OCI-LY1 (cell line): ENCODE data around the gene ADCY2.

Experiments
- H2AFZ ChIP-seq: fragments of 200-600 bp; sonication (generic), shearing (Covaris generic); 2 replicates; pipeline ENCODE4 v1.6.0; 2014; ENCODE audit warnings: antibody characterized with exemption, mild to moderate bottlenecking, low read length
- H3F3A ChIP-seq: fragments of 200-600 bp; sonication (generic), shearing (Covaris generic); 2 replicates; pipeline ENCODE4 v1.6.0; 2014; ENCODE audit warnings: mild to moderate bottlenecking, antibody characterized with exemption, low read length, moderate library complexity; ENCODE audit not compliant: insufficient read depth
- H3K27ac ChIP-seq: fragments of 200-600 bp; sonication (generic); 2 replicates; pipeline ENCODE4 v1.5.1; 2014; ENCODE audit warnings: low read length, mixed run types, mild to moderate bottlenecking, low read depth; ENCODE audit not compliant: poor library complexity, severe bottlenecking
- H3K27me3 ChIP-seq: fragments of 200-600 bp; sonication (generic); 2 replicates; pipeline ENCODE4 v1.6.0; 2014; ENCODE audit warnings: antibody characterized with exemption, mild to moderate bottlenecking, low read length, moderate library complexity; ENCODE audit not compliant: insufficient read depth
- H3K36me3 ChIP-seq: fragments of 200-600 bp; sonication (generic); 2 replicates; pipeline ENCODE4 v1.6.1; 2014; ENCODE audit warnings: mild to moderate bottlenecking, antibody characterized with exemption, low read length, moderate library complexity, mixed read lengths; ENCODE audit not compliant: insufficient read depth
- H3K4me1 ChIP-seq: fragments of 200-600 bp; sonication (generic); 2 replicates; pipeline ENCODE4 v1.5.1; 2014; ENCODE audit warnings: mild to moderate bottlenecking, low read length, moderate library complexity; ENCODE audit not compliant: insufficient read depth, severe bottlenecking
- H3K4me2 ChIP-seq: fragments of 200-600 bp; sonication (generic), shearing (Covaris generic); 2 replicates; pipeline ENCODE4 v1.6.1; 2014; ENCODE audit warnings: low read length
- H3K4me3 ChIP-seq: fragments of 200-600 bp; sonication (generic); 2 replicates; pipeline ENCODE4 v1.5.1; 2014; ENCODE audit warnings: low read length, low read depth, mild to moderate bottlenecking, mixed read lengths; ENCODE audit not compliant: poor library complexity, severe bottlenecking
- H3K79me2 ChIP-seq: fragments of 200-600 bp; shearing (Covaris generic); 2 replicates; pipeline ENCODE4 v1.6.1; 2016; ENCODE audit warnings: mixed run types, low read length, mixed read lengths; ENCODE audit not compliant: insufficient read depth
- H3K9ac ChIP-seq: fragments of 200-600 bp; sonication (generic), shearing (Covaris generic); 2 replicates; pipeline ENCODE4 v1.6.1; 2014; ENCODE audit warnings: mild to moderate bottlenecking, low read length, mixed read lengths
- H3K9me2 ChIP-seq: fragments of 200-600 bp; sonication (generic), shearing (Covaris generic); 2 replicates; pipeline ENCODE4 v1.6.1; 2014; ENCODE audit warnings: low read depth, mild to moderate bottlenecking, low read length, mixed read lengths
- H3K9me3 ChIP-seq: fragments of 200-600 bp; shearing (Covaris generic); 2 replicates; pipeline ENCODE4 v1.6.1; 2014; ENCODE audit warnings: low read length, mixed read lengths
- H4K20me1 ChIP-seq: fragments of 200-600 bp; sonication (generic), shearing (Covaris generic); 2 replicates; pipeline ENCODE4 v1.6.0; 2016; ENCODE audit warnings: mild to moderate bottlenecking, low read length; ENCODE audit not compliant: insufficient read depth
- CTCF ChIP-seq: fragments of 200-600 bp; sonication (generic), shearing (Covaris generic); IDR thresholded peaks from 2 replicates; pipeline ENCODE4 v1.5.1; 2017; ENCODE audit warnings: mild to moderate bottlenecking, antibody characterized with exemption, low read length, moderate library complexity, mixed read lengths
- EZH2 ChIP-seq: fragments of 200-600 bp; sonication (generic), shearing (Covaris generic); IDR thresholded peaks from 2 replicates; pipeline ENCODE4 v1.8.0; 2017; ENCODE audit warnings: borderline replicate concordance, mixed run types, mild to moderate bottlenecking, antibody characterized with exemption, low read length, moderate library complexity, mixed read lengths

The ADCY2 gene

GRCh38 chr5:7844901-7845300 is 449.0 kb downstream of the ADCY2 start:
- no peaks in the 10 kb centered on the region for H4K20me1 ChIP-seq
- no peaks in the 10 kb centered on the region for H3K79me2 ChIP-seq
- H2AFZ ChIP-seq = no peak overlapping the region
- H3K9me2 ChIP-seq = no peaks in the 10 kb centered on the region
- no peaks in the 10 kb centered on the region for H3K27me3 ChIP-seq
- no peaks in the 10 kb centered on the region for H3F3A ChIP-seq
- no peak overlapping the region for H3K4me2 ChIP-seq
- no peaks in the 10 kb centered on the region for H3K36me3 ChIP-seq
- TF ChIP-seq CTCF (no peak), EZH2 (no peak)
- H3K4me3 ChIP-seq = no peak overlapping the region
- H3K9me3 ChIP-seq = no peaks in the 10 kb centered on the region
- H3K27ac ChIP-seq = no peak overlapping the region
- H3K4me1 ChIP-seq = no peaks in the 10 kb centered on the region
- no peak overlapping the region for H3K9ac ChIP-seq

GRCh38 chr5:7845557-7845956 is 449.6 kb downstream of the ADCY2 start:
- Histone ChIP-seq H3F3A (no peaks in the 10 kb centered on the region), H3K9me3 (no peaks in the 10 kb centered on the region), H3K4me2 (no peak overlapping the region), H4K20me1 (no peaks in the 10 kb centered on the region), H3K9me2 (no peaks in the 10 kb centered on the region), H2AFZ (no peak overlapping the region), H3K4me3 (no peak overlapping the region), H3K27ac (no peak overlapping the region), H3K36me3 (no peaks in the 10 kb centered on the region), H3K4me1 (no peaks in the 10 kb centered on the region), H3K27me3 (no peaks in the 10 kb centered on the region), H3K9ac (no peak overlapping the region), H3K79me2 (no peaks in the 10 kb centered on the region)
- TF ChIP-seq CTCF = no peak
- TF ChIP-seq EZH2 = no peak

GRCh38 chr5:7846327-7846726 is 450.4 kb downstream of the ADCY2 start:
- Histone ChIP-seq H3K27ac (no peak overlapping the region), H3K9me3 (no peaks in the 10 kb centered on the region), H3K4me1 (no peaks in the 10 kb centered on the region), H3K36me3 (no peaks in the 10 kb centered on the region), H3F3A (no peaks in the 10 kb centered on the region), H3K9ac (no peak overlapping the region), H3K9me2 (no peaks in the 10 kb centered on the region), H3K27me3 (no peaks in the 10 kb centered on the region), H4K20me1 (no peaks in the 10 kb centered on the region), H3K4me2 (no peak overlapping the region), H3K79me2 (no peaks in the 10 kb centered on the region), H2AFZ (no peak overlapping the region), H3K4me3 (no peak overlapping the region)
- TF ChIP-seq EZH2 = no peak
- no peak for TF ChIP-seq CTCF
